Spleen (tissue), 11 donors: ENCODE measurements around the gene MMP8. TPM values are rescaled to one million over a fixed set of nuclear protein-coding genes. Genes with fewer than 3 reads are reported as not detected.

Experiments used
- DNase-seq: peaks from one replicate; pipeline ENCODE4 v3.0.0-alpha.2; 2020
- H3K27ac ChIP-seq, 8 donors: fragments of 200-600 bp; sonication (generic) in 7 of 8; 1 replicate in 4 of 8; 2 replicates in 4 of 8; pipeline versions ENCODE4 v1.5.0 to v1.8.0; 2016 to 2021; ENCODE audit warnings: inconsistent platforms in 4 of 8, mild to moderate bottlenecking in 4 of 8, moderate library complexity in 1 of 8
- H3K27me3 ChIP-seq, 7 donors: fragments of 200-600 bp; sonication (generic) in 6 of 7; replicated peaks in 1 of 7; 1 replicate in 4 of 7; 2 replicates in 3 of 7; pipeline versions ENCODE4 v1.5.0 to v1.8.0; 2016 to 2021; ENCODE audit warnings: inconsistent platforms in 3 of 7, mild to moderate bottlenecking in 1 of 7
- H3K36me3 ChIP-seq, 6 donors: fragments of 200-600 bp; sonication (generic) in 5 of 6; 1 replicate in 4 of 6; 2 replicates in 2 of 6; pipeline versions ENCODE4 v1.5.0 to v1.8.0; 2016 to 2021; ENCODE audit warnings: inconsistent platforms in 2 of 6
- H3K4me1 ChIP-seq, 6 donors: fragments of 200-600 bp; sonication (generic) in 5 of 6; 1 replicate in 3 of 6; 2 replicates in 3 of 6; pipeline versions ENCODE4 v1.5.0 to v1.8.0; 2016 to 2021; ENCODE audit warnings: inconsistent platforms in 3 of 6
- H3K4me3 ChIP-seq, 8 donors: fragments of 200-600 bp; sonication (generic) in 7 of 8; 1 replicate in 4 of 8; 2 replicates in 4 of 8; pipeline versions ENCODE4 v1.5.0 to v1.8.0; 2016 to 2021; ENCODE audit warnings: inconsistent platforms in 4 of 8, mild to moderate bottlenecking in 4 of 8, moderate library complexity in 2 of 8
- H3K9me3 ChIP-seq, 8 donors: fragments of 200-600 bp; sonication (generic) in 7 of 8; 1 replicate in 4 of 8; 2 replicates in 4 of 8; pipeline versions ENCODE4 v1.5.0 to v1.8.0; 2016 to 2021; ENCODE audit warnings: inconsistent platforms in 4 of 8
- POLR2A ChIP-seq, 3 donors: fragments of 450-650 bp; IDR thresholded peaks; one replicate each; pipeline ENCODE4 v1.5.1; 2017; ENCODE audit warnings: antibody characterized with exemption in 3 of 3, mild to moderate bottlenecking in 1 of 3
- POLR2AphosphoS5 ChIP-seq, 3 donors: sonication (generic); formaldehyde crosslinking; IDR thresholded peaks; one replicate each; pipeline ENCODE4 v1.5.1; 2017; ENCODE audit warnings: antibody characterized with exemption in 3 of 3
- WGBS, 5 donors: extraction: QIAGEN DNeasy Blood & Tissue Kit in 3 of 5; methylation state at CpG; one replicate each; pipeline versions ENCODE4 v1.1.5 to v1.1.7; 2013 to 2018; 5-methylcytosine and 5-hydroxymethylcytosine counted together
- intact Hi-C: fragments of 100-400 bp; cut with DNase I; formaldehyde crosslinking; loops from one replicate; pipeline ENCODE4 v1.15.0; 2023; ENCODE audit warnings: low total_unique reads
- polyA plus RNA-seq, 3 donors: library from polyadenylated mRNA; stranded (reverse); fragments of 200-250 nt; gene quantifications; one replicate each; pipeline ENCODE4 v1.2.1, GENCODE V29; 2013
- total RNA-seq, 7 donors: library from RNA; depleted of rRNA in 3 of 7; stranded (reverse); fragments of >200 nt in 3 of 7; fragmentation: NEBNext Ultra II Directional in 4 of 7; extraction: Animal tissue kit (Norgen Biotek cat#: 25700) in 4 of 7; gene quantifications; one replicate each; pipeline versions ENCODE4 v1.1.0 to v1.2.1, GENCODE V29; 2016 to 2021
- TF ChIP-seq, protein P1 (sequence below), 11 experiments: fragments of 200-600 bp in 7 of 11; fragments of 450-650 bp in 4 of 11; sonication (generic) in 4 of 11; IDR thresholded peaks in 8 of 11; conservative IDR thresholded peaks in 3 of 11; 1 replicate in 7 of 11; 2 replicates in 4 of 11; pipeline versions ENCODE4 v1.4.0 to v1.8.0; 2016 to 2021; ENCODE audit warnings: antibody characterized with exemption in 11 of 11, inconsistent platforms in 4 of 11, mild to moderate bottlenecking in 1 of 11
- donor health status: healthy with polysubstance abuse.
- donor health status: DM: no; HTN: no; CAD: no; lungs with moderate emphysema.
- donor health status: DM: no; HTN: no; CAD: no.
- donor health status: Bipolar disorder and iron deficiency.
- donor health status: healthy.
- donor health status: DM: no; HTN: no; CAD: no.
- donor health status: DM: yes; HTN: yes; CAD: no.

Gene MMP8
- total and polyA plus RNA-seq, 10 donors: 0.87 to 120 (median 16.6) TPM

DNA sequence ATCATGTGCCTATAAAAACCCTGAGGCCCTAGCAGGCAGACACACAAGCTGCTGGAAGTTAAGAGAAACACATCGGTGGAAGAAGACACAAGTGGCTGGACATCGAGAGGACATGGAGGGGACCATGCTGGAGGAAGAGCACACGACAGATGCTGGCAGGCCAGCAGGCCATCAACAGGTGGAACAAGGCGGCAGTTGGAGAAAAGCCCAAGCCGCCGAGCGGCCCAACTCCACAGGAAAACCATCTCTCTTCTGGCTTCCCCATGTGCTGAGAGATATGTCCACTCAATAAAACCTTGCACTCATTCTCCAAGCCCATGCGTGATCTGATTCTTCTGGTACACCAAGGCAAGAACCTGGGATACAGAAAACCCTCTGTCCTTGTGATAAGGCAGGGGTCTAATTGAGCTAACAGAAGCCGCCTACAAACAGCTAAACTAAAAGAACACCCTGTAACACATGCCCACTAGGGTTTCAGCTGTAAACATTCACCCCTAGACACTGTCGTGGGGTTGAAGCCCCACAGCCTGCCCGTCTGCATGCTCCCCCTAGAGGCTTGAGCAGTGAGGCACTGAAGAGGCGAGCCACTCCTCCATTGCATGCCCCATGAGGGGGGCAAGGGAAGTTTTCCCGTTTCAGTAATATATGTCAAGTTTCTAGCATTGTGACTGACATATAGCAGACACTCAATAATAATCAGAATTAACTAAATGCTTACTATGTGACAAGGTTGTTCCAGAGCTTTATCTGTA lies 60.6 kb downstream of the MMP8 start:
- H3K4me1 ChIP-seq: peaks cover 0 to 10% (median 4%) of the 10 kb centered on the region in 6 donors
- intact Hi-C loops: no loop called here

GRCh38 chr11:102662607-102663006 lies 62.1 kb downstream of the MMP8 start:
- no peak overlapping the region for H3K4me3 ChIP-seq
- no peaks in the 10 kb centered on the region for H3K36me3 ChIP-seq
- DNase-seq: no peak
- H3K27ac ChIP-seq: no peak overlapping the region
- H3K27me3 ChIP-seq: peaks cover 0 to 3% (median 0%) of the 10 kb centered on the region in 7 donors
- no peaks in the 10 kb centered on the region for H3K9me3 ChIP-seq
- intact Hi-C loops: no loop called here
- H3K4me1 ChIP-seq: peaks cover 0 to 10% (median 4%) of the 10 kb centered on the region in 6 donors
- TF ChIP-seq, protein P1, sequence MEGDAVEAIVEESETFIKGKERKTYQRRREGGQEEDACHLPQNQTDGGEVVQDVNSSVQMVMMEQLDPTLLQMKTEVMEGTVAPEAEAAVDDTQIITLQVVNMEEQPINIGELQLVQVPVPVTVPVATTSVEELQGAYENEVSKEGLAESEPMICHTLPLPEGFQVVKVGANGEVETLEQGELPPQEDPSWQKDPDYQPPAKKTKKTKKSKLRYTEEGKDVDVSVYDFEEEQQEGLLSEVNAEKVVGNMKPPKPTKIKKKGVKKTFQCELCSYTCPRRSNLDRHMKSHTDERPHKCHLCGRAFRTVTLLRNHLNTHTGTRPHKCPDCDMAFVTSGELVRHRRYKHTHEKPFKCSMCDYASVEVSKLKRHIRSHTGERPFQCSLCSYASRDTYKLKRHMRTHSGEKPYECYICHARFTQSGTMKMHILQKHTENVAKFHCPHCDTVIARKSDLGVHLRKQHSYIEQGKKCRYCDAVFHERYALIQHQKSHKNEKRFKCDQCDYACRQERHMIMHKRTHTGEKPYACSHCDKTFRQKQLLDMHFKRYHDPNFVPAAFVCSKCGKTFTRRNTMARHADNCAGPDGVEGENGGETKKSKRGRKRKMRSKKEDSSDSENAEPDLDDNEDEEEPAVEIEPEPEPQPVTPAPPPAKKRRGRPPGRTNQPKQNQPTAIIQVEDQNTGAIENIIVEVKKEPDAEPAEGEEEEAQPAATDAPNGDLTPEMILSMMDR (IDR thresholded peaks at IDR 0.05 in 8 of 11, conservative IDR thresholded peaks at IDR 0.05 in 3 of 11): no peak
- TF ChIP-seq POLR2A (IDR thresholded peaks at IDR 0.05) (no peak), POLR2AphosphoS5 (IDR thresholded peaks at IDR 0.05) (no peak)

More for the DNA sequence above, 60.6 kb downstream of the MMP8 start:
- Histone ChIP-seq H3K27me3 (peaks cover 0 to 3% (median 0%) of the 10 kb centered on the region in 7 donors), H3K27ac (no peak overlapping the region), H3K9me3 (no peaks in the 10 kb centered on the region), H3K36me3 (no peaks in the 10 kb centered on the region), H3K4me3 (no peak overlapping the region)
- 75 to 84% (median 78%) methylated on average over 13 of the region's 13 CpGs for WGBS, 5 donors
- TF ChIP-seq, protein P1 (IDR thresholded peaks at IDR 0.05 in 8 of 11, conservative IDR thresholded peaks at IDR 0.05 in 3 of 11): peak in 2 of 11 experiments; percentile 17 to 23
- TF ChIP-seq POLR2AphosphoS5 (IDR thresholded peaks at IDR 0.05) (no peak), POLR2A (IDR thresholded peaks at IDR 0.05) (no peak)
- DNase-seq: no peak

Other genes starting within 250 kb of the MMP8 start
- under 1 TPM in 2 of 7 donors, not detected in 5; 0.34 to 0.63 TPM for gene MMP7, start 194.2 kb downstream of the MMP8 start, total RNA-seq
- under 1 TPM in 1 of 3 donors, not detected in 2; 0.59 TPM for gene MMP7, start 194.2 kb downstream of the MMP8 start, polyA plus RNA-seq
- not detected for gene MMP20, start 99.6 kb downstream of the MMP8 start, total RNA-seq
- under 1 TPM in 1 of 3 donors, not detected in 2; 0.11 TPM for gene MMP20, start 99.6 kb downstream of the MMP8 start, polyA plus RNA-seq
- gene MMP27, start 19.2 kb downstream of the MMP8 start, total RNA-seq: under 1 TPM in 1 of 7 donors, not detected in 6; 0.23 TPM
- gene MMP27, start 19.2 kb downstream of the MMP8 start, polyA plus RNA-seq: not detected
- under 1 TPM in 3 of 7 donors, not detected in 4; 0.50 to 0.79 (median 0.70) TPM for gene MMP10, start 55.7 kb upstream of the MMP8 start, total RNA-seq
- gene MMP10, start 55.7 kb upstream of the MMP8 start, polyA plus RNA-seq: under 1 TPM in 2 of 3 donors, not detected in 1; 0.06 to 0.07 TPM
- gene MMP1, start 73.2 kb upstream of the MMP8 start, total RNA-seq: 1 to 10 TPM; 1.2 to 8.8 (median 2.3) TPM
- gene MMP1, start 73.2 kb upstream of the MMP8 start, polyA plus RNA-seq: 1 to 10 TPM in 2 of 3 donors, under 1 TPM in 1; 1.00 to 4.0 (median 2.4) TPM
- gene MMP3, start 118.7 kb upstream of the MMP8 start, total RNA-seq: not detected
- gene MMP3, start 118.7 kb upstream of the MMP8 start, polyA plus RNA-seq: not detected
- 10 to 100 TPM in 1 of 7 donors, 1 to 10 TPM in 6; 1.7 to 64.9 (median 4.8) TPM for gene MMP12, start 150.0 kb upstream of the MMP8 start, total RNA-seq
- 1 to 10 TPM in 2 of 3 donors, under 1 TPM in 1; 0.52 to 8.1 (median 1.7) TPM for gene MMP12, start 150.0 kb upstream of the MMP8 start, polyA plus RNA-seq
- gene MMP13, start 230.8 kb upstream of the MMP8 start, total RNA-seq: not detected
- gene MMP13, start 230.8 kb upstream of the MMP8 start, polyA plus RNA-seq: not detected